HepG2 (cell line): ENCODE results near the gene HNRNPC. TPM values are rescaled to one million over a fixed set of nuclear protein-coding genes. Genes with fewer than 3 reads are reported as not detected.

Source experiments
- ATAC-seq: fragments of 200-7000 bp; cut with Tn5 transposase; 3 replicates; pipeline ENCODE4 v1.9.1; 2020; ENCODE audit warnings: mild to moderate bottlenecking, moderate library complexity
- BruUV-seq: library from RNA; stranded (reverse); fragments of 400-500 nt; replicated peaks from 2 replicates; lab custom pipeline; 2021; lab: Mats Ljungman, UMichigan
- CTCF ChIA-PET: fragments of 300-600 bp; formaldehyde crosslinking; extraction: SDS; loops from one replicate; lab custom pipeline; 2021; ENCODE audit warnings: low total read pairs, inconsistent platforms, low intra/inter-chr PET ratio; lab: Yijun Ruan, JAX
- POLR2A ChIA-PET: fragments of 350-600 bp; sonication (Branson Sonifier 250); formaldehyde crosslinking; loops from one replicate; lab custom pipeline; 2020; ENCODE audit warnings: antibody characterized with exemption, inconsistent platforms; lab: Yijun Ruan, JAX
- DNase-seq: peaks from one replicate; pipeline ENCODE4 v3.0.0-alpha.2; 2015; ENCODE audit warnings: low spot score
- FAIRE-seq: peaks from 3 replicates; lab custom pipeline; 2011; peaks lifted over from hg19 to GRCh38; lab: Jason Lieb, UNC
- H2AFZ ChIP-seq: one replicate; pipeline ENCODE4 v1.6.1; 2011; ENCODE audit warnings: low read length, inconsistent platforms
- H3K27ac ChIP-seq: fragments of 300-600 bp; 3 replicates; pipeline ENCODE4 v1.8.0; 2011; ENCODE audit warnings: mixed run types, mild to moderate bottlenecking, mixed read lengths, low read length, inconsistent platforms; ENCODE audit not compliant: insufficient read depth; ENCODE audit errors: extremely low read length
- H3K27me3 ChIP-seq, 2 experiments: fragments of 200-600 bp in 1 of 2; 2 replicates in 1 of 2; 3 replicates in 1 of 2; pipeline versions ENCODE4 v1.6.0 to v1.8.0; 2011; ENCODE audit warnings: low read length in 2 of 2, mild to moderate bottlenecking in 2 of 2, moderate library complexity in 2 of 2, inconsistent platforms in 1 of 2; ENCODE audit not compliant: insufficient read depth in 2 of 2, control insufficient read depth in 1 of 2
- H3K36me3 ChIP-seq, 2 experiments: fragments of 200-600 bp in 1 of 2; replicated peaks in 1 of 2; 2 replicates in 1 of 2; 3 replicates in 1 of 2; pipeline versions ENCODE4 v1.5.1 to v1.8.0; 2011; ENCODE audit warnings: low read length in 2 of 2, inconsistent platforms in 1 of 2; ENCODE audit not compliant: insufficient read depth in 2 of 2, control insufficient read depth in 1 of 2
- H3K4me1 ChIP-seq: 2 replicates; pipeline ENCODE4 v1.5.1; 2012; ENCODE audit warnings: low read length, inconsistent platforms; ENCODE audit not compliant: insufficient read depth
- H3K4me2 ChIP-seq: 2 replicates; pipeline ENCODE4 v1.6.0; 2011; ENCODE audit warnings: low read depth, low read length, inconsistent platforms
- H3K4me3 ChIP-seq, 3 experiments: fragments of 200-600 bp in 1 of 3; sonication (generic), shearing (Covaris generic) in 1 of 3; replicated peaks in 1 of 3; 2 replicates each; pipeline ENCODE4 v1.5.1; 2011 to 2016; ENCODE audit warnings: low read length in 3 of 3, inconsistent platforms in 2 of 3, low read depth in 2 of 3, mild to moderate bottlenecking in 2 of 3, control low read depth in 1 of 3, mixed read lengths in 1 of 3; ENCODE audit not compliant: insufficient read depth in 1 of 3
- H3K79me2 ChIP-seq: one replicate; pipeline ENCODE4 v1.6.1; 2011; ENCODE audit warnings: low read length, inconsistent platforms; ENCODE audit not compliant: insufficient read depth
- H3K9ac ChIP-seq: 2 replicates; pipeline ENCODE4 v1.6.0; 2011; ENCODE audit warnings: mild to moderate bottlenecking, low read depth, low read length, inconsistent platforms; ENCODE audit not compliant: insufficient read depth
- H3K9me3 ChIP-seq: 2 replicates; pipeline ENCODE4 v1.5.1; 2012; ENCODE audit warnings: mild to moderate bottlenecking, low read length
- H4K20me1 ChIP-seq: 2 replicates; pipeline ENCODE4 v1.6.0; 2011; ENCODE audit warnings: inconsistent platforms, mild to moderate bottlenecking, low read length, moderate library complexity; ENCODE audit not compliant: insufficient read depth
- ATF7-NPFF ChIP-seq: sonication (generic); formaldehyde crosslinking; IDR thresholded peaks from 2 replicates; pipeline ENCODE4 v1.8.1; 2023; ENCODE audit warnings: mild to moderate bottlenecking, low read depth, missing genetic modification reagents, moderate library complexity
- CEBPG ChIP-seq: IDR thresholded peaks from 2 replicates; pipeline ENCODE4 v1.6.1; 2016
- HDAC1 ChIP-seq: sonication (generic); formaldehyde crosslinking; IDR thresholded peaks from 2 replicates; pipeline ENCODE4 v1.5.1; 2020; ENCODE audit warnings: mild to moderate bottlenecking, missing genetic modification reagents
- HNF1B ChIP-seq: sonication (generic); formaldehyde crosslinking; IDR thresholded peaks from 2 replicates; pipeline ENCODE4 v1.5.1; 2020; ENCODE audit warnings: mild to moderate bottlenecking, moderate library complexity, missing genetic modification reagents
- KLF13 ChIP-seq: sonication (generic); formaldehyde crosslinking; IDR thresholded peaks from 2 replicates; pipeline ENCODE4 v1.4.0; 2020; ENCODE audit warnings: mild to moderate bottlenecking, missing genetic modification reagents
- NCOA1 ChIP-seq: sonication (generic); formaldehyde crosslinking; IDR thresholded peaks from 2 replicates; pipeline ENCODE4 v1.9.0; 2021; ENCODE audit warnings: missing genetic modification reagents
- TCF7L2 ChIP-seq: IDR thresholded peaks from 2 replicates; pipeline ENCODE4 v1.6.1; 2011; ENCODE audit warnings: mild to moderate bottlenecking, low read depth, low read length, moderate library complexity
- U2AF2 ChIP-seq: fragments of 200-400 bp; formaldehyde crosslinking; IDR thresholded peaks from 2 replicates; pipeline ENCODE4 v1.6.1; 2017; ENCODE audit warnings: low read depth, mild to moderate bottlenecking, low read length
- ZFX ChIP-seq: sonication (generic); formaldehyde crosslinking; IDR thresholded peaks from 2 replicates; pipeline ENCODE4 v1.4.0; 2020; ENCODE audit warnings: mild to moderate bottlenecking, low read depth, missing genetic modification reagents, moderate library complexity
- ZNF251 ChIP-seq: sonication (generic); formaldehyde crosslinking; IDR thresholded peaks from 2 replicates; pipeline ENCODE4 v1.9.0; 2021; ENCODE audit warnings: mild to moderate bottlenecking, missing genetic modification reagents
- ZNF501 ChIP-seq: sonication (generic); formaldehyde crosslinking; IDR thresholded peaks from 2 replicates; pipeline ENCODE4 v1.5.1; 2020; ENCODE audit warnings: mild to moderate bottlenecking, moderate library complexity, missing genetic modification reagents
- ZNF567 ChIP-seq: sonication (generic); formaldehyde crosslinking; IDR thresholded peaks from 2 replicates; pipeline ENCODE4 v1.8.1; 2023; ENCODE audit warnings: mild to moderate bottlenecking, missing genetic modification reagents, borderline replicate concordance
- ZNF776 ChIP-seq: sonication (generic); formaldehyde crosslinking; IDR thresholded peaks from 2 replicates; pipeline ENCODE4 v1.4.0; 2020; ENCODE audit warnings: mild to moderate bottlenecking, missing genetic modification reagents
- ZNF883 ChIP-seq: sonication (generic); formaldehyde crosslinking; IDR thresholded peaks from 2 replicates; pipeline ENCODE4 v1.5.1; 2020; ENCODE audit warnings: mild to moderate bottlenecking, missing genetic modification reagents; ENCODE audit errors: not compliant biosample characterization
- WGBS: methylation state at CpG from one replicate; pipeline ENCODE4 v1.1.6; 2017; ENCODE audit warnings: low lambda C conversion rate; 5-methylcytosine and 5-hydroxymethylcytosine counted together
- in situ Hi-C: cut with HindIII; loops from 2 replicates; pipeline ENCODE4 v1.10.0; 2017; ENCODE audit warnings: low pct_unique_long_range_greater_than_20kb; ENCODE audit not compliant: extremely low pct_ligation_motif_present
- intact Hi-C: fragments of 100-400 bp; cut with micrococcal nuclease; formaldehyde crosslinking; loops from one replicate; pipeline ENCODE4 v1.10.0; 2022; ENCODE audit not compliant: unreplicated experiment
- polyA plus RNA-seq, 8 experiments: library from polyadenylated mRNA; depleted of rRNA in 3 of 8; stranded (reverse) in 7 of 8; unstranded in 1 of 8; fragments of >200 nt; fragmentation: Illumina TruSeq in 4 of 8; extraction: Trizol in 4 of 8; gene quantifications; 2 replicates each; pipeline versions ENCODE4 v1.2.1 to v1.2.3, GENCODE V29; 2011 to 2016; ENCODE audit warnings: low read depth in 4 of 8, missing spikeins in 1 of 8, mixed read lengths in 1 of 8; ENCODE audit not compliant: insufficient read depth in 1 of 8
- total RNA-seq, 5 experiments: library from RNA; depleted of rRNA; stranded (reverse); fragments of >200 nt; fragmentation: Illumina TruSeq; extraction: Trizol; gene quantifications; 2 replicates each; pipeline ENCODE4 v1.2.3, GENCODE V29; 2016; ENCODE audit warnings: low read depth in 1 of 5
- TF ChIP-seq, protein P1 (sequence below): fragments of 450-650 bp; IDR thresholded peaks from 2 replicates; pipeline ENCODE4 v1.6.1; 2017

The HNRNPC gene
- total and polyA plus RNA-seq, 2 of the 13 experiments (the other 11 are each of a cell fraction or from before 2014, with no cell fraction given) = 628 to 1,099 TPM

DNA sequence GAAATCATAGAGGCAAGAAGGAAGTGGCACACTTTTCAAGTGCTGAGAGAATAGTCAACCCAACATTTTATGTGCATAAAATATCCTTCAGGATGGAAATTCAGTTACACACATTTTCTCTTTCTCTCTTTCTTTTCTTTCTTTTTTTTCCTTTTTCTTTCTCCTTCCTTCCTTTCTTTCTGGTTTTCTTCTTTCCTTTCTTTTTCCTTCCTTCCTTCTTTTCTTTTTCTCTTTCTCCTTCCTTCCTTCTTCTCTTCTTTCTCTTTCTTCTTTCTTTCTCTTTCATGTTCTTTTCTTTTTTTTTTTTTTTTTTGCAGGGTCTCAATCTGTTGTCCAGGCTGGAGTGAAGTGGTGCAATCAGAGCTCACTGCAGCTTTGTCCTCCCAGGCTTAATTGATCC lies 74.6 kb downstream of the HNRNPC start:
- CTCF ChIA-PET = no interaction called here

DNA sequence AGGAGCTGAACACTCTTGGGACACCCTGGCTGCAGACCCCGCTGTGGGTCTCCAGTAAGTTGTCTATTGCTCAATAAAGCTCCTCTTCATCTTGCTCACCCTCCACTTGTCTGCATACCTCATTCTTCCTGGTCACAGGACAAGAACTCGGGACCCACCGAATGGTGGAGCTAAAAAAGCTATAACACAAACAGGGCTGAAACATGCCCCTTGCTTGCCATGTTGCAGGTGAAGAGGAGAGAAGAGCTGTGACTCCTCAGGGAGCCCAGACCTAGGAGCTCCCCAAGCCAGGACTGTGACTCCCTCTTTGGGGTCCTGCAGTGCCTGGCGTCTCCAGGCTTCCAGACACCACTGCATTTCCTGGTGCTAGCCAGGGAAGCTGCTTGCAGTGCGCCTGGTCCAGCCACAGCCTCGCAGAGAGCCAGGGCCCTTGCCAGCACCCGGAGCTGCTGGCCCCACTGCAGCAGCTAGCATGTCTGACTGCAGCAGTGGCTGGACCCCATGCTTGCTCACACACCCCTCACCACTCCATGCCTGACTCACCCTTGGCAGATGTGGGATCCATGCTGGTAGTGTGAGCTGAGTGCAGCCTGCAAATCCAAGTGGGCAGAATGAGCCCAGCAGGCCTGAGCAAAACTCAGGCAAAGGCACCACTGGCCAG lies 76.2 kb downstream of the HNRNPC start:
- ChIA-PET CTCF (no interaction called here), POLR2A (interaction anchor here (1.0 to 2.2 kb wide), 5 partner anchors 8 to 263 kb away, joined by 3 to 11 read pairs (median 4); partner anchors contain the start of gene CHD8)
- Histone ChIP-seq H4K20me1 (no peaks in the 10 kb centered on the region), H3K4me2 (peak overlapping the region; percentile 88), H3K27me3 (no peaks in the 10 kb centered on the region; a peak in 1 of 5 replicates), H3K4me3 (peak overlapping the region in 1 of 3 experiments; percentile 78; a peak in 2 of 6 replicates), H3K9ac (no peak overlapping the region), H2AFZ (peak overlapping the region; percentile 42), H3K27ac (no peak overlapping the region), H3K9me3 (peaks cover 7% of the 10 kb centered on the region; the same call in 1 of the 2 replicates), H3K4me1 (peaks cover 22% of the 10 kb centered on the region), H3K79me2 (no peaks in the 10 kb centered on the region), H3K36me3 (no peaks in the 10 kb centered on the region)
- no peak for FAIRE-seq
- ATAC-seq = peak; percentile 32
- 28% methylated on average over 7 of the region's 7 CpGs for WGBS
- intact Hi-C loops (loop anchor here (5.0 kb wide), 1 partner anchor 126 kb away; no protein-coding TSS in a partner anchor), in situ Hi-C loops (no loop called here)
- BruUV-seq = no TSS peak
- DNase-seq = no peak
- TF ChIP-seq ZNF883 (CRISPR knock-in tag) (peak; percentile 28), ATF7-NPFF (no peak), HDAC1 (no peak), HNF1B (CRISPR knock-in tag) (0 out of 2 replicates have a peak, but pooled peaks have one; percentile 10), TCF7L2 (no peak), KLF13 (no peak), ZNF501 (CRISPR knock-in tag) (0 out of 2 replicates have a peak, but pooled peaks have one; percentile 23), ZNF251 (CRISPR knock-in tag) (no peak), ZFX (CRISPR knock-in tag) (no peak), ZNF567 (CRISPR knock-in tag) (peak; percentile 29; the same call in 1 of the 2 replicates), ZNF776 (no peak), CEBPG (CRISPR knock-in tag) (0 out of 2 replicates have a peak, but pooled peaks have one; percentile 26)

More for the DNA sequence above, 74.6 kb downstream of the HNRNPC start:
- peaks cover 22% of the 10 kb centered on the region for H3K4me1 ChIP-seq
- H3K4me2 ChIP-seq = no peak overlapping the region
- FAIRE-seq (no peak), DNase-seq (no peak), ATAC-seq (no peak)
- H4K20me1 ChIP-seq = no peaks in the 10 kb centered on the region
- H3K27ac ChIP-seq = no peak overlapping the region
- no peaks in the 10 kb centered on the region for H3K36me3 ChIP-seq
- H2AFZ ChIP-seq = no peak overlapping the region
- POLR2A ChIA-PET = no interaction called here
- peaks cover 7% of the 10 kb centered on the region; the same call in 1 of the 2 replicates for H3K9me3 ChIP-seq
- TF ChIP-seq U2AF2 (0 out of 2 replicates have a peak, but pooled peaks have one; percentile 27), NCOA1 (CRISPR knock-in tag) (no peak)
- TF ChIP-seq, protein P1, sequence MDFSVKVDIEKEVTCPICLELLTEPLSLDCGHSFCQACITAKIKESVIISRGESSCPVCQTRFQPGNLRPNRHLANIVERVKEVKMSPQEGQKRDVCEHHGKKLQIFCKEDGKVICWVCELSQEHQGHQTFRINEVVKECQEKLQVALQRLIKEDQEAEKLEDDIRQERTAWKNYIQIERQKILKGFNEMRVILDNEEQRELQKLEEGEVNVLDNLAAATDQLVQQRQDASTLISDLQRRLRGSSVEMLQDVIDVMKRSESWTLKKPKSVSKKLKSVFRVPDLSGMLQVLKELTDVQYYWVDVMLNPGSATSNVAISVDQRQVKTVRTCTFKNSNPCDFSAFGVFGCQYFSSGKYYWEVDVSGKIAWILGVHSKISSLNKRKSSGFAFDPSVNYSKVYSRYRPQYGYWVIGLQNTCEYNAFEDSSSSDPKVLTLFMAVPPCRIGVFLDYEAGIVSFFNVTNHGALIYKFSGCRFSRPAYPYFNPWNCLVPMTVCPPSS = peak; percentile 14; the same call in 1 of the 2 replicates
- H3K79me2 ChIP-seq = no peaks in the 10 kb centered on the region
- H3K4me3 ChIP-seq = no peak overlapping the region
- no peaks in the 10 kb centered on the region; a peak in 1 of 5 replicates for H3K27me3 ChIP-seq
- intact Hi-C loops = loop anchor here (5.0 kb wide), 1 partner anchor 127 kb away; no protein-coding TSS in a partner anchor
- in situ Hi-C loops = no loop called here
- BruUV-seq = no TSS peak
- H3K9ac ChIP-seq = no peak overlapping the region
